ENCODE measurements around the gene CBLN4.

DNA sequence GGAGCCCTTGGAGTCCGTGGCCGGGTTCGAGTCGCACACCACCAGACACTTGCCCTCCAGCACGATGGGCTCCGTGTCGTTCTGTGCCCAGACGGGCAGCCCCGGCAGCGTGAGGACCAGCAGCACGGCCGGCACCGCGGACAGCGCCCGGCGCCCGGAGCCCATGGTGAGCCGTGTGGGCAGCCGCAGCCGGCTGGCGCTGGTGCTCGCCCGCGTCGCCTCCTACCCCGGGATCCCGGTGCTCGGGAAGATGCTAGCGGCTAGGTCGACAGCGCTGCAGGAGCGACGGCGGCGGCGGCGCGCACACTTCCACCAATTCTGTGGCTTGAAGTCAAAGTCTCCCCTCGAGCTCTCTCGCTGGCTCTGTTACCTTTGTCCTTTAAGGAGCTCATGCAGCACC is 1.3 kb downstream of the CBLN4 start:
- TF ChIP-seq EZH2 (optimal IDR thresholded peaks at IDR 0.05; ENCODE audit: low read depth, low read length) (no peak), CTCF (IDR thresholded peaks at IDR 0.05; ENCODE audit: low read length) (no peak)

All from MM.1S (cell line).